Neural cell (in vitro differentiated cells): ENCODE measurements around the gene KNOP1. TPM values are rescaled to one million over a fixed set of nuclear protein-coding genes. Genes with fewer than 3 reads are reported as not detected.

Experiments used
- H2AFZ ChIP-seq: fragments of 200-600, 300-800 bp; sonication (generic), shearing (Covaris generic); 2 replicates; pipeline ENCODE4 v1.6.0; 2014; ENCODE audit warnings: low read depth, mild to moderate bottlenecking, antibody characterized with exemption, low read length, moderate library complexity
- H3F3A ChIP-seq: fragments of 200-600 bp; shearing (Covaris generic); 2 replicates; pipeline ENCODE4 v1.6.1; 2016; ENCODE audit warnings: mild to moderate bottlenecking, moderate library complexity, mixed read lengths, antibody characterized with exemption, low read length; ENCODE audit not compliant: insufficient read depth, poor library complexity, severe bottlenecking
- H3K27ac ChIP-seq: fragments of 200-600, 300-800 bp; sonication (generic), shearing (Covaris generic); 2 replicates; pipeline ENCODE4 v1.5.1; 2014; ENCODE audit warnings: mild to moderate bottlenecking, low read length, moderate library complexity
- H3K27me3 ChIP-seq: fragments of 300-800, 200-600 bp; sonication (generic), shearing (Covaris generic); 2 replicates; pipeline ENCODE4 v1.6.0; 2014; ENCODE audit warnings: mild to moderate bottlenecking, low read depth, low read length, moderate library complexity; ENCODE audit not compliant: insufficient read depth
- H3K36me3 ChIP-seq: fragments of 300-800, 200-600 bp; sonication (generic), shearing (Covaris generic); 2 replicates; pipeline ENCODE4 v1.5.1; 2014; ENCODE audit warnings: mild to moderate bottlenecking, antibody characterized with exemption, low read length, moderate library complexity; ENCODE audit not compliant: insufficient read depth
- H3K4me2 ChIP-seq: fragments of 300-800, 200-600 bp; sonication (generic), shearing (Covaris generic); 2 replicates; pipeline ENCODE4 v1.6.0; 2014; ENCODE audit warnings: mild to moderate bottlenecking, low read length
- H3K4me3 ChIP-seq: fragments of 300-800, 200-600 bp; sonication (generic), shearing (Covaris generic); 2 replicates; pipeline ENCODE4 v1.5.1; 2014; ENCODE audit warnings: mild to moderate bottlenecking, low read length, moderate library complexity
- H3K79me2 ChIP-seq: fragments of 200-600 bp; shearing (Covaris generic); replicated peaks from 2 replicates; pipeline ENCODE4 v1.6.0; 2014; ENCODE audit warnings: mild to moderate bottlenecking, low read length, moderate library complexity; ENCODE audit not compliant: insufficient read depth
- H3K9ac ChIP-seq: fragments of 300-800, 200-600 bp; sonication (generic), shearing (Covaris generic); 2 replicates; pipeline ENCODE4 v1.6.1; 2016; ENCODE audit warnings: mild to moderate bottlenecking, low read length, mixed read lengths
- H3K9me2 ChIP-seq: fragments of 200-600 bp; shearing (Covaris generic); 2 replicates; pipeline ENCODE4 v1.6.1; 2016; ENCODE audit warnings: mild to moderate bottlenecking, low read length, mixed read lengths; ENCODE audit not compliant: insufficient read depth
- H3K9me3 ChIP-seq: fragments of 200-600, 300-800 bp; sonication (generic), shearing (Covaris generic); 2 replicates; pipeline ENCODE4 v1.6.1; 2016; ENCODE audit warnings: mild to moderate bottlenecking, mixed run types, low read length, moderate library complexity, mixed read lengths
- H4K20me1 ChIP-seq: fragments of 200-600 bp; shearing (Covaris generic); 2 replicates; pipeline ENCODE4 v1.6.1; 2016; ENCODE audit warnings: mild to moderate bottlenecking, mixed run types; ENCODE audit not compliant: insufficient read depth
- CTCF ChIP-seq: fragments of 450-650 bp; IDR thresholded peaks from 2 replicates; pipeline ENCODE4 v1.5.1; 2014; ENCODE audit warnings: antibody characterized with exemption, mild to moderate bottlenecking, moderate library complexity; ENCODE audit not compliant: poor library complexity, severe bottlenecking
- EP300 ChIP-seq: fragments of 450-650 bp; conservative IDR thresholded peaks from 2 replicates; pipeline ENCODE4 v1.6.1; 2014; ENCODE audit warnings: antibody characterized with exemption, mild to moderate bottlenecking, moderate library complexity; ENCODE audit not compliant: poor library complexity, severe bottlenecking
- EZH2 ChIP-seq: fragments of 200-600, 300-800 bp; shearing (Covaris generic), sonication (generic); IDR thresholded peaks from 2 replicates; pipeline ENCODE4 v1.6.1; 2014; ENCODE audit warnings: antibody characterized with exemption, low read length, borderline replicate concordance, mild to moderate bottlenecking; ENCODE audit not compliant: insufficient read depth, poor library complexity, severe bottlenecking
- MXI1 ChIP-seq: fragments of 450-650 bp; conservative IDR thresholded peaks from 2 replicates; pipeline ENCODE4 v1.6.1; 2014; ENCODE audit warnings: antibody characterized with exemption, mild to moderate bottlenecking; ENCODE audit not compliant: poor library complexity, severe bottlenecking
- POLR2AphosphoS5 ChIP-seq: IDR thresholded peaks from 2 replicates; pipeline ENCODE4 v1.6.1; 2012
- RAD21 ChIP-seq: fragments of 450-650 bp; conservative IDR thresholded peaks from 2 replicates; pipeline ENCODE4 v1.6.1; 2014; ENCODE audit warnings: antibody characterized with exemption, mild to moderate bottlenecking, moderate library complexity
- REST ChIP-seq: IDR thresholded peaks from 2 replicates; pipeline ENCODE4 v1.6.1; 2012; ENCODE audit warnings: borderline replicate concordance
- SMC3 ChIP-seq: fragments of 450-650 bp; conservative IDR thresholded peaks from 2 replicates; pipeline ENCODE4 v1.6.1; 2014; ENCODE audit warnings: antibody characterized with exemption, mild to moderate bottlenecking, moderate library complexity; ENCODE audit not compliant: poor library complexity
- TAF1 ChIP-seq: IDR thresholded peaks from 2 replicates; pipeline ENCODE4 v1.6.1; 2012; ENCODE audit warnings: low read depth
- polyA plus RNA-seq: library from polyadenylated mRNA; depleted of rRNA; stranded (reverse); fragments of >200 nt; gene quantifications from 2 replicates; pipeline ENCODE4 v1.2.3, GENCODE V29; 2014

Gene KNOP1
- polyA plus RNA-seq, 1 donor from 2014 or later: 40.1 TPM

- Histone ChIP-seq H3F3A (no peaks in the 10 kb centered on the region), H3K9ac (no peak overlapping the region), H3K27me3 (no peaks in the 10 kb centered on the region), H3K36me3 (no peaks in the 10 kb centered on the region), H4K20me1 (no peaks in the 10 kb centered on the region), H3K79me2 (peaks cover 14% of the 10 kb centered on the region), H3K4me2 (no peak overlapping the region), H2AFZ (no peak overlapping the region), H3K9me3 (no peaks in the 10 kb centered on the region), H3K9me2 (no peaks in the 10 kb centered on the region), H3K27ac (no peak overlapping the region), H3K4me3 (no peak overlapping the region)
- no peak for TF ChIP-seq CTCF
- TF ChIP-seq REST: no peak
Measured at GRCh38 chr16:19722981-19723380, 5.0 kb upstream of the KNOP1 start.

GRCh38 chr16:19722269-19722952, 4.4 kb upstream of the KNOP1 start:
- no peaks in the 10 kb centered on the region for H4K20me1 ChIP-seq
- H3K9me3 ChIP-seq: no peaks in the 10 kb centered on the region
- H3K9me2 ChIP-seq: no peaks in the 10 kb centered on the region
- no peak overlapping the region for H3K4me3 ChIP-seq
- no peaks in the 10 kb centered on the region for H3K36me3 ChIP-seq
- H3K9ac ChIP-seq: no peak overlapping the region
- H2AFZ ChIP-seq: no peak overlapping the region
- peaks cover 14% of the 10 kb centered on the region for H3K79me2 ChIP-seq
- no peak overlapping the region for H3K4me2 ChIP-seq
- TF ChIP-seq EZH2: no peak
- no peak for TF ChIP-seq SMC3
- H3F3A ChIP-seq: no peaks in the 10 kb centered on the region
- H3K27ac ChIP-seq: no peak overlapping the region
- H3K27me3 ChIP-seq: no peaks in the 10 kb centered on the region

- H3K9me3 ChIP-seq: no peaks in the 10 kb centered on the region
- peak overlapping the region; percentile 68 for H3K27ac ChIP-seq
- H3K9ac ChIP-seq: peak overlapping the region; percentile 73
- no peaks in the 10 kb centered on the region for H3F3A ChIP-seq
- H4K20me1 ChIP-seq: no peaks in the 10 kb centered on the region
- H3K4me2 ChIP-seq: peak overlapping the region; percentile 90
- TF ChIP-seq SMC3 (no peak), CTCF (no peak), EP300 (no peak), RAD21 (no peak), MXI1 (no peak), TAF1 (no peak), REST (no peak), POLR2AphosphoS5 (no peak), EZH2 (no peak)
- peaks cover 30% of the 10 kb centered on the region for H3K79me2 ChIP-seq
- H3K27me3 ChIP-seq: no peaks in the 10 kb centered on the region
- no peaks in the 10 kb centered on the region for H3K9me2 ChIP-seq
- peak overlapping the region; percentile 81 for H3K4me3 ChIP-seq
- no peaks in the 10 kb centered on the region for H3K36me3 ChIP-seq
- H2AFZ ChIP-seq: peak overlapping the region; percentile 84
Measured at GRCh38 chr16:19718624-19718965, 568 bp upstream of the KNOP1 start.
